ENCODE measurements around the gene MINDY1. TPM values are rescaled to one million over a fixed set of nuclear protein-coding genes. Genes with fewer than 3 reads are reported as not detected.

The MINDY1 gene
- total RNA-seq, 1 experiment from 2014 or later, result 15.8 TPM

DNA sequence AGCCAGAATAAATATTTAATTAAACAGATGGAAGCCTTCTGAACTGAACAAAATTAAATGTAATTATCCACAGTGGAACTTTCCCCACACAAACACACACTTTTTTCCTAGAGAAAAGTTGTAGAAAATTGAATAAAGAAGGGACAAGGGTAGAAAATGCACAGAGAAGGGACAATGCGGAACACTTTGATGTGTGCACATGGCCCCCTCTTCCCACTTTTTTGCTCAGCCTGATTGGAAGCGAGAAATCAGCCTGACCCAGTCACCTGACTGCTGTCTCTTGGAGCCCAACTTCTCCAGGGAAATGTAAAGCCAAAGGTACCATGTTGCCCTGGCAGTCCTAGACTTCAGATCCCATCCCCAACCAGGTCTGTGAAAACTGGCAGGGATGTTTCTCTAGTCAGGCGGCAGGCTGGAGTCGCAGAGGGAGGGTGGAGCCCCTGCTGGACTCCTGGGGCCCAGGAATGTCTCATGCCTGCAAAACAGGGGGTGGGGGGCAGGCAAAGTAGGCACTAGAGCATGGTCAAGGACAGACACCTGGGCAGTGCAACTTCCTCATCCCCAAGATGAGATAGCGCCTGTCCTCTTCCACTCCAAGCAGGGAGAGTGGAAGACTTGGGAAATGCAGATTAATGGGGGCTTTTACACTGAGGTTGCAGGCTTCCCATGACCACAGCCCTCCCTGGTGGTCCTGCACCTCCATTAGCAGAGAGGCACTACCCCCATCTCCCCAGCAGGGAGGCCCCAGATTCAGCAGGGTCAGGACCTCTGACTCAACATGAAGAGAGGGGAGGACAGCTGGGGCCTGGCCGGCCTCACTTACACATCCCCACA is 34.9 kb downstream of the MINDY1 start:
- Histone ChIP-seq H3K4me1 (ENCODE audit: control insufficient read depth, insufficient read depth, low read length) (peaks cover 45% of the 10 kb centered on the region), H3K9me3 (ENCODE audit: control insufficient read depth, insufficient read depth, low read depth, low read length) (no peaks in the 10 kb centered on the region), H3K36me3 (ENCODE audit: control insufficient read depth, insufficient read depth, low read length) (peaks cover 20% of the 10 kb centered on the region), H3K4me3 (ENCODE audit: low read depth in 2 of 2, low read length in 2 of 2) (peak overlapping the region; percentile 81 to 89), H3K27ac (ENCODE audit: low read length) (peak overlapping the region; percentile 96), H3K27me3 (ENCODE audit: control insufficient read depth, insufficient read depth, low read length) (no peaks in the 10 kb centered on the region)
- intact Hi-C loops (cut with micrococcal nuclease; ENCODE audit: unreplicated experiment) (no loop called here), in situ Hi-C loops (cut with HindIII; ENCODE audit: low pct_unique_long_range_greater_than_20kb, low sequenced_read_pairs) (no loop called here)
- POLR2A ChIA-PET, result no interaction called here
- CTCF ChIA-PET, result no interaction called here
- no peak for DNase-seq (ENCODE audit: low read depth, low spot score)
- no TSS peak for BruUV-seq (replicated peaks)
- no peak for ATAC-seq
- no peak for TF ChIP-seq REST (IDR thresholded peaks at IDR 0.05; ENCODE audit: insufficient read depth in 1 of 2, low read depth in 2 of 2, low read length in 1 of 2)
- TF ChIP-seq TCF7L2 (IDR thresholded peaks at IDR 0.05; ENCODE audit: low read depth, low read length), result 0 out of 2 replicates have a peak, but pooled peaks have one; percentile 36

GRCh38 chr1:150970808-150971582 is 35.7 kb downstream of the MINDY1 start:
- ChIA-PET CTCF (interaction anchor here (0.5 kb wide), 1 partner anchor 224 kb away, joined by 6 read pairs; no protein-coding TSS in a partner anchor), POLR2A (interaction anchor here (0.5 to 0.7 kb wide), 2 partner anchors 45 to 419 kb away, joined by 3 to 4 read pairs; partner anchors contain the start of gene SETDB1)
- Histone ChIP-seq H3K27ac (ENCODE audit: low read length) (peak overlapping the region; percentile 96), H3K4me1 (ENCODE audit: control insufficient read depth, insufficient read depth, low read length) (peaks cover 39% of the 10 kb centered on the region), H3K4me3 (ENCODE audit: low read depth in 2 of 2, low read length in 2 of 2) (peak overlapping the region; percentile 81 to 89), H3K36me3 (ENCODE audit: control insufficient read depth, insufficient read depth, low read length) (peaks cover 24% of the 10 kb centered on the region), H3K27me3 (ENCODE audit: control insufficient read depth, insufficient read depth, low read length) (no peaks in the 10 kb centered on the region), H3K9me3 (ENCODE audit: control insufficient read depth, insufficient read depth, low read depth, low read length) (no peaks in the 10 kb centered on the region)
- no TSS peak for BruUV-seq (replicated peaks)
- in situ Hi-C loops (cut with HindIII; ENCODE audit: low pct_unique_long_range_greater_than_20kb, low sequenced_read_pairs), result no loop called here
- no peak for TF ChIP-seq REST (IDR thresholded peaks at IDR 0.05; ENCODE audit: insufficient read depth in 1 of 2, low read depth in 2 of 2, low read length in 1 of 2)
- no peak for TF ChIP-seq SIN3A (IDR thresholded peaks at IDR 0.05; ENCODE audit: borderline replicate concordance, insufficient read depth, low read depth, low read length)
- TF ChIP-seq CTCF (IDR thresholded peaks at IDR 0.05), result no peak
- no peak for TF ChIP-seq TCF7L2 (IDR thresholded peaks at IDR 0.05; ENCODE audit: low read depth, low read length)
- TF ChIP-seq POLR2AphosphoS5 (IDR thresholded peaks at IDR 0.05; ENCODE audit: low read depth, low read length), result no peak
- no peak for DNase-seq (ENCODE audit: low read depth, low spot score)
- no peak for ATAC-seq
- intact Hi-C loops (cut with micrococcal nuclease; ENCODE audit: unreplicated experiment), result no loop called here
